HG03025 (cell line): ENCODE measurements around the gene RB1.
"Not testable (repeated sequence)": the region's sequence is repeated elsewhere in the genome, so short reads cannot be mapped to it uniquely, and the experiment has no call there.

Experiments
- ATAC-seq: cut with Tn5 transposase; IDR thresholded peaks from one replicate; pipeline ENCODE4 v1.9.1; 2021; ENCODE audit warnings: mild to moderate bottlenecking, moderate library complexity; ENCODE audit not compliant: unreplicated experiment, low FRiP score

RB1 gene

DNA sequence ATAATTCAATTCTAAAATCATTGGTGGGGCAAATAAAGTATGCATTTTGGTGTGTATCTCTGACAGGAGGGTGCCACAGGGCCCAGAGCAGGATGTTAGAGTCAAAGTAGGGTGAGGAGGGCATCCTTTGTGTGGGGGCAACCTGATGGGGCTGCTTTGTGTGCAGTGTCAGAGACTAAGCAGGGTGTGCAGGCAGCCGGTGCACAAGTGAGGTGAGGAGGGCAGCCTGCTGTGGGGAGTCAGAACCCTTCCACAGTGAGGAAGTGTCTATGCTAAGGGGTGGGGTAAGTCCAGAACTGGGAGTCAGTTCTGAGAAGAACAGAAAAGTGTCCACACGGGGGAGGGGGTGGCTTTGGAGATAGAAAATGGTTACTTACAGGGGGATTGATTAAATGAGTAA, 40.7 kb downstream of the RB1 start:
- ATAC-seq, result no peak

DNA sequence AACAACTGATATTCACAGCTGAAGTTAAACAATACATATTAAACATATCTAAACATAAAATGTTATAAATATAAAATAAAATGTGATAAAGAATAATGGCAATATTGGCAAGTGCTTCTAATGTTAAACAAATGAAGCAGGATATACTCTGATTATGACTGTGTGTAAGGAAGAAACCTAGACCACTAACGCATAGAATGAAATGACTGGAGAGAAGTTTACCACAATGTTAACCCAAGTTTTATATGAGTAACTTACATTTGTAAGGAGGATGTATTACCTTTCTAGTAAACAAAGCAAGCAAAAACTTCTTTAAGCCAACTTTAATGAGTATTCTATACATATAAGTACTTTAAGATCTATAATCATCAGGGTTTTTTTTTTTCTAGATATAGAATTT, 43.0 kb downstream of the RB1 start:
- ATAC-seq, result no peak

DNA sequence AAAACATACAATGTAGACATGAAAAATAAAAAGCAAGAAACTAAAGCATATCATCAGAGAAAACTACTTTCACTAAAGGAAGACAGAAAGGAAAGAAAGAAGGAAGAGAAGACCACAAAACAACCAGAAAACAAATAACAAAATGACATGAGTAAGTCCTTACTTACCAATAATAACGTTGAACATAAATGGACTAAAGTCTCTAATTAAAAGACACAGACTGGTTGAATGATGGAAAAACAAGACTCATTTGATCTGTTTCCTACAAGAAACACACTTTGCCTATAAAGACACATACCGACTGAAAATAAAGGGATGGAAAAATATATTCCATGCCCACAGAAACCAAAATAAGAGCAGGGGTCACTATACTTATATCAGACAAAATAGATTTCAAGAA, 46.0 kb downstream of the RB1 start:
- no peak for ATAC-seq

DNA sequence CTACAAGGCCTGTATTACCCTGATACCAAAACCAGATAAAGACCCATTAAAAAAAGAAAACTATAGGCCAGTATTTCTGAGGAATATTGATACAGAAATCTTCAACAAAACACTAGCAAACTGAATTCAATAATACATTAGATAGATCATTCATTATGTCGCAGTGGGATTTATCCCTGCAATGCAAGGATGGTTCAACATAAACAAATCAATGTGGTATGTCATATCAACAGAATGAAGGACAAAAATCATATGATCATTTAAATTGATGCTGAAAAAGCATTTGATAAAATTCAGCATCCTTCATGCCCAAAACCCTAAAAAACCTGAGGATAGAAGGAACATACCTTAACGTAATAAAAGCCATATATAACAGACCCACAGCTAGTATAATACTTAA, 50.0 kb downstream of the RB1 start:
- ATAC-seq, result no peak

DNA sequence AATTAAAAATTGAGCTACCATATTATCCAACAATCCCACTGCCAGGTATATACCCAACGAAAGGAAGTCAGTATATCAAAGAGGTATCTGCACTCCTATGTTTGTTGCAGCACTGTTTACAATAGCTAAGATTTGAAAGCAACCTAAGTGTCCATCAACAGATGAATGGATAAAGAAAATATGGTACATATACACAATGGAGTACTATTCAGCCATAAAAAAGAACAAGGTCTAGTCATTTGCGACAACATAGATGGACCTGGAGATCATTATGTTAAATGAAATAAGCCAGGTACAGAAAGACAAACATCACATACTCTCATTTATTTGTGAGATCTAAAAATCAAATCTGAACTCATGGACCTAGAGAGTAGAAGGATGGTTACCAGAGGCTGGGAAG, 52.0 kb downstream of the RB1 start:
- not testable (repeated sequence) for ATAC-seq

DNA sequence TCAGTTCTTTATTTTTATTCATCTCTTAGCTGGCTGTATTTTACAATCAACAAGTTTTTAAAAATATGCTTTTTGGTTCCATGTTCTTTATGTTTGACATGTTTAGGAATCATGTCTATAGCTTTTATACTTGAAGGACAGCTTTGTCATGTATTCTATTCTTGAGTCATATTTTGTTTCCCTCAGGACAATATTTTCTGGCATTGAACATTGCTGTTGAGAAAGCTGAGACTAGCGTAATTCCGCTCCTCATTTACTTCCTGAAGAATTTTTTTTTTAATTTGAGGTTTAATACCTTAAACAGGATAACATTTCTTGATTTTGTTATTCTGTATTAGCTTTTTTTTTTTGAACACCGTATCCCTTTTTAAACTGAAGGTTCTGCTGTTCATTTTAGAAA, 53.2 kb downstream of the RB1 start:
- no peak for ATAC-seq

DNA sequence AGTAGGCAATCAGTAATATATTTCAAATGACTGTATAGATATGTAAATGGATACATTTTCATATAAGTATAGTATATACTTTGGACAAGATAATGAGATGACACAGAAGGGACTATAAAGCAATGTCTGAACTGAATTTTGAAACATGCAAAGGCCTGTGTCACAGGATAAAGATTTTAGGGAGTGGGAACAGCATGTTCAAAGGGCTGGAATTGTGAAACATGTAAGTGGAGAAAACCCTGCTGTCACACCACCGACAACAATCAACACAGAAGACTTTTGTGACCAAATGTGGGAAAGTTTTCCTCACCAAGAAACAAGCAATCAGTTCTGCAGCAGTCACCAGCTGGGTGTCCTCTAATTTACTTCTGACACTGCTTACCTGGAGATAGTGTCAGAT, 66.4 kb downstream of the RB1 start:
- ATAC-seq, result no peak

DNA sequence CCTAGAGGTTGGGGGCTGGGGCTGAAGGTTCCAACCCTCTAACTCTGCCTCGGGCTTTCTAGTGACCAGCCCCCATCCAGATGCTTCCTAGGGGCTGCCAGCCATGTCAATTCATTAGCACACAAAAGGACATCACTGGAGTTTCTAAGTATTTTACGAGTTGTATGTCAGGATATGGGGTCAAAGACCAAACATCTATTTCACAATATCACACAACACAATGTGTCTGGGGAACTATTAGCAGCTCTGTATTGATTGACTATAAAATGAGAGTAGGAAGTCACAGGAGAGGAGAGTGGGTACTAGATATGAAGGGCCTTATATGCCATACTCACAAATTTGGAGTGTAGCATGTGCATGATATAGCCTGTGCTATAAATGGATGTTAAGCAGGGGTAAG, 67.3 kb downstream of the RB1 start:
- ATAC-seq, result no peak

DNA sequence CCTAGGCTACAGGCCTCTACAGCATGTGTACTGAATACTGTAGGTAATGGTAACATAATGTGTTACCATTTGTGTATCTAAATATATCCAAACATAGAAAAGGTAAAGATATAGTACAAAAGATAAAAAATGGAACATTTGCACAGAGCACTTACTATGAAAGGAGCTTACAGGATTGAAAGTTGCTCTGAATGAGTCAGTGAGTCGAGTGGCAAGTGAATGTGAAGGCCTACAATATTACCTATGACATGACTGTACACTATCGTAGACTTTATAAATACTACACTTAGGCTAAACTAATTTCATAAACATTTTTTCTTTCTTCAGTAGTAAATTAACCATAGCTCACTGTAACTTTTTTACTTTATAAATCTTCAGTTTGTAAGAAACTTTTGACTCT, 74.3 kb downstream of the RB1 start:
- ATAC-seq, result no peak

DNA sequence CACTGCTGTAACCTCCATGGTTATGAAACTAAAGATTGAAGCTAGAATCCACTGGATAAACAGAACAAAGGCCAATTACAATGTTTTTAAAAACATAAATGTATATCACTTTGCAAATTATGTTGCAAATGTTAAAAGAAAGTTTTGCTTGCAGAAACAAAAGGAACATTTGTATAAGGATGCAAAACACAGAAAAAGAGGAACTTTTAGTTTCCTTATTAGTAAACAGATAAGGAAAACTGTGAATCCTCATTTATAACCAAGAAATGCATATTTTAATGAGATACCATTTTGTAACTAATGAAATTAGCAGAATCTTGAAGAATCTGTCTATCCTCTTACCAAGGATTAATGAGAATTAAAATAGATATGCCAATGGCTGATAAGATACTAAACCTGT, 77.0 kb downstream of the RB1 start:
- no peak for ATAC-seq

DNA sequence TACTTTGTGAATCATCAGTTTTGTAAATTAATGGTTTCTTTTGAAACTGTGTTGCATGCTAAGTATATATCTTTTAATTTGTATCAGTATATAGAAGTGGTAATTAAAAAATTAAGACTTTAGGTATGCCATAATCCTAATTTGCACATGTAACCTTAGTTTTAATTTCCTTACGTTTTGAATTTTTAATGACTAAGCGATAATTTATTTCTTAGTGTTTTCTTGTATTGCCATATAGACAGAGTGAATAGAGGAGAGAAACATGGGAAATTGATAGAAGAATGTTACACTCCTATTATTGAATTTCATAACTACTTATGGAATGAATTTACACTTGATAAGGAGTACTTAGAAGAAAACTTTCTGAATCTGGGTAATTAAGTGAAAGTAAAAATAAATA, 79.8 kb downstream of the RB1 start:
- ATAC-seq, result no peak

DNA sequence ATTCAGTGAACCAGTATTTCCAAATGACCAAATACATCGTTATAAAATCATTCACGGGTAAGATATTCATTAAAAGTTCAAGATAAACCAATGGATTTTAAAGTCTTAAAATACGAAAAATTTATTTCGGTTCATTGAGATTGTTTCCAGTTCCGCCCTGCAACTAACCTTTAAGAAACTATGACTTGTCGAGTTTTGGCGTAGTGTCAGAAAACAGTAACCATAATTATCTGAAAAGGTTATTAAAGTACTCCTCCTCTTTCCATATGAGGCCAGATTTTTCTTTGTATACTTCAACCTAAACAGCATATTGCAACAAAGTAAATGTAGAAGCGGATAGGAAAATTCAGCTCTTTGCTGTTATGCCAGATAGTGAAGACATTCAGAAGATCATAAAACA, 83.3 kb downstream of the RB1 start:
- no peak for ATAC-seq

DNA sequence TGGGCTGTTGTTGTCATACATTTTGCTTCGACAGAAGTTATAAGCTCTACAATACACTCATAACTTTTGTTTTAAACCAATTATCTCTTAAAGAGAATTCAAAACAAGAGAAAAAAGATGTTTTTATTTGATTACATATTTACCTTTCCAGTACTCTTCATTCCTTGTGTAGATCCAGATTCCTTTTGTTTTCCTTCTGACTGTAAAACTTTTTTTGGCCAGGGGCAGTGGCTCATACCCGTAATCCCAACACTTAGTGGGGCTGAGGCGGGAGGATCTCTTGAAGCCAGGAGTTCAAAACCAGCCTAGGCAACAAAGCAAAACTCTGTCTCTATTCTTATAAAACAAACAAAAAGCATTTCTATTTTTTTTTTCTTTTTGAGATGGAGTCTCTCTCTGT, 87.7 kb downstream of the RB1 start:
- ATAC-seq, result no peak

DNA sequence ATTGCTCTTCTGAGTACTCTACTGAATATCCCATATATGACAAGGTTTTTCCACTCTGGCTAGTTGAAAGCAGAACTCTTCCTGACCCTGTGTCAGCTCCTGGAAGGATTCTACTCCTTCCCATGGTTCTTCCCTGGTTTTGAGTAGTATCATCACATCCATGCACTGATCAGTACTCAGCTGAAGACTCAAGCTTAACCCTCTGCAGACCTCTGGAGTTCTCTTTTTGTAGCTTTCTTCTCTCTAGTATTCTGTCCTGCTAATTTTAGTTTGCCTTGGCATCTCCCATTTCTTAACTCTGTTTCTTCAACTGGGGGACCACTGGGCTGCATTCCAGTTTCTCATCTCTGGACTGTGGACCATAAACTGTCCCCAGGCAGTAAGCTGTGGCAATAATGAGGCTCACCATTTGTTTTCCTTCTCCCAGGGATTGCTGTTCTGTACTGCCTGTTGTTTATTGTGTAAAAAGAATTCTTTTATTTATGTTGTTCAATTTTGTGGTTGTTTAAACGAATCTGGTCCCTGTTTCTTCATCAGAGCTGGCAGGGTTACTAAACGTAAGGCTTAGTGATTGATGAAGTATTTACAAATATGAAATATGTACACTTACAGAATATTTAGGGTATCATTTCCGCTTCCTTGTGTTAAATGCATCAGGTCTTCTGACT, 89.6 kb downstream of the RB1 start:
- no peak for ATAC-seq

DNA sequence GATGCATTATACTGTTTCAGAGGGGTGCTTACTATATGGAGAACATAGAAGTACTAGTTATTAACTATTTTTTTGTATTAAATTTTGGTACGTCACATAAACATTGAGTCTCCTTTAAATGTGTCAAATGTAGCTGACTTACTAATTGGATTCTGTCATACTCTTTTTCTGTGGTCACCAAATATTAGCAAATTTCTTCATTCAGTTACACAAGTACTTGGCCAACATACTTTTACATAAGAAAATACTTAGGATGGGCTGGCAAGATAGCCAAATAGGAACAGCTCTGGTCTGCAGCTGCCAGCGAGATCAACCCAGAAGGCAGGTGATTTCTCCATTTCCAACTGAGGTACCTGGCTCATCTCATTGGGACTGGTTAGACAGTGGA, 90.1 kb downstream of the RB1 start:
- ATAC-seq, result no peak

DNA sequence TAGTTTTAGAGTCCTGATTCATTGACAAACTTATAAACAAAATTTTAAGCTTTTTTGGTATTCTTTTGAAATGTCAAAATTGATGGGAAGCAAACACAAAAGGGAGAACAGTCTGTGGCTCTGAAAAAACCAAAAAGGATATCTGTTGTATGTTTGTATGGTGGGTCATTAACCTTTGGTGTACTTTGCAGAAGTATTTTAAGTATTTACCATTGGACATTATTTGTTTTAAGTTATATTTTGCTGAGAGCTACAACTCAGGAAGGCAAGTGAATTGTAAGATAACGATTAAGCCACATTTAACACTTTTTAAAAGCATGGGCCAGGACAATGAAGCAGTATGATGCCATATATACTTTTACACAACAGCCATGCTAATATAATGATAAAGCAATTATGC, 94.2 kb downstream of the RB1 start:
- no peak for ATAC-seq

DNA sequence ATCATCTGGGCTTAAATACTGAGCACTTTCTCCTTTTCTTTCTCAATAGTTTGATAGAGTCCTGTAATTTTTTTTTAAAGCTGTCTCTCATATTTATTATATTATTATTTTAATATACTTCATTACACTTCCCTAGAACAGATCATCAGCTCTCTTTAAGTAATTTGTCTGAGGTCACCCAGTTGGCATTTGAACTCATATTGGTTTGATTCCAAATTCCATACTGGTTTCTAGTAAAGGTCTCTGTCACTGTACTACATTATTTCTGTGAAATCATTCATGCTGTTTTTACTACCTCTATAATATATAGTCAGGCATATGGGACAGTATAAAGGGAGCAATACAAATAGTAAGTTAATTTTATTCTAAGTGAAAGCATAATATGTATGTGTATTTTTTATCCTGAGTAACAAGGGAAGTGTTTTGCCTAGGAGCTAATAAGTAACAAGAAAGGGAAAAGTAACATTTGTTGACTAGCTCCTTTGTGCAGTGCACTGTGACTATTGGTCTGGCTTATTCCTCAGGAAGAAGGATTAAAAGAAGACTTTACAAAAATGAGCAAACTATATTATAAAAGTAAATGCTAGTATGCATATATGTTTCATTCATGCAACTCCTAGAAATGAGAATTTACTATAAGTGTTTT, 95.0 kb downstream of the RB1 start:
- ATAC-seq, result no peak

DNA sequence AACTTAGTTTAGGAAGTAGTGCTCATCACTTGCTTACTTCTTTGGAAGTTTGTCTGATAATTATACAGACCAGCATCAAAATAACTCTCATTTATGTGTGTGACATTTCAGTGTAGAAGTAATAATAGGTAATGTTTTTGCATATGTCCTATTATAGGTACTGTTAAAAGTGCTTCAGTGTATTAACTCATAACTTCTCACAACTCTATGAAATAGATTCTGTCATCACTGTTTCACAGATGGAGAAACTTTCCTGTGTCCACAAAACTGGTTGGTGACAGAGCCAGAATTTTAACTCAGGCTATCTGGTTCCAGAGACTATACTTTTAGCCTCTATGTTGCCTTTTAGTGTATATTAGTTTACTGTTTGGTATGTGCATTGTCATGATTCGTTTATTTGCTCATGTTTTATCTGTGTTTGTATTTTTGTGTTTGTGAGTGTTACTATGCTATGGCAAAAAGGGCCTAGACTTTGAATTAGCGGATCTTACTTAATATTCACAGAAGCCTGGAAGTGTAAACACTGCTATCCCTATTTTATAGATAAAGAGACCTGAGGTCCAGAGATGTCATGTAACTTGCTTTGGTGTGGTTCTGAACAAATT, 96.6 kb downstream of the RB1 start:
- ATAC-seq, result no peak

DNA sequence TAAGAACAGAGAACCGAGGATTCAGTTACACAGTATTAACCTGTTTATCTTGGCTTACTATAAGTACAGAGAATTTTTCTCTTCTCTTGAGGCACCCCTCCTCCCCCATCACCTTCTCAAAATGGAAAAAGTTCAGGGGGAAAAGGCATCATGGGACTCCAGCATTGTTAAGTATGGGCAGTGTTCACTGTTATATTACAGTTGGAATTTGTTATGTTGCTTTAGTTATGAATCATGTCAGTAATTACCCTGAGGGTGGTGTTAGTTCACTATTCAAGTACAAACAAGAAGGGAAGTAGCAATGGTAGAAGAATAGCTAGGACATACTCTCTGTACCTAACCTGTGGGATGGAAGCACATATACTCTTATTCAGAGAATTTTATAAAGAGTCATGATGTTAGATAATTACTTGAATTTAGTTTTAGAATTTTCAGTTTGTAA, 97.3 kb downstream of the RB1 start:
- no peak for ATAC-seq

DNA sequence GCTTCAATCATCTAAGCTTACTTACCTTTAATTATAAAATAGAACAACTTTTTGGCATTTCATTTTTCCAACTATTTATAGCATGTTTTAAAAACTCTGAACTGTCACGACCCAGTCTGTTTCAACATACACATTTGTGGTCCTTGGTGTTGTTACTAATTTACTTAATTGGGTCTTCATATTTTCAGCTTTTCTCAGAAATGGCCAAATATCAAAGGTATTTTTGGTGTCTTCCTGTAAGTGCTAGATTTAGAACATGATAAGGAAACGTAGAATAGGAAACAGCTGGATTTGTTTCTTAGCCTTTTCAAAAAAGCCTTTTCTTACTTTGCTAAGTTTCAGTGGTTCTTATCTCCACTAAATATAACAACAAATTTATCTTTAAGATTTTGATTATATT, 97.9 kb downstream of the RB1 start:
- no peak for ATAC-seq

DNA sequence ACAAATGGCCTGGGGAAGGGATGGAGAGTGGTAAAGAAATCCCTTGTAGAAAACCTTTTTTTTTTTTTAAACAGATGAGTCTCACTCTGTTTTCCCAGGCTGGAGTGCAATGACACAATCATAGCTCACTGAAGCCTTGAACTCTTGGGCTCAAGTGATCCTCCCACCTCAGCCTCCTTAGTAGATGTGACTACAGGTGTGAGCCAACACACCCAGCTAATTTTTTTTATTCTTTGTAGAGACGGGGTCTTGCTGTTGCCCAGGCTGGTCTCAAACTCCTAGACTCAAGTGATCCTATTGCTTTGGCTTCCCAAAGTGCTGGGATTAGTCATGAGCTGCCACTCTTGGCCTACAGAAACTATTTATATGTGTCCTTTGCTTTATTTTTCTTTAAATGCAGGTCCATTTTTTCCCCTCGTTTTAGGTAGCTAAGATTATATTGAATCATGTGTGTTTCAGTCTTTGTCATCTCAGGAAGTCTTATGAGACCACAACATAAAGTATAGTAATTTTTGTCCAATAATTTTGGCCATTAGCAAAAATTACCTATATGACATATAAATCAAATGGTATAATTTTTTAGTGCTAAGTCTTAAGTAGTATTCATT, 98.9 kb downstream of the RB1 start:
- no peak for ATAC-seq

DNA sequence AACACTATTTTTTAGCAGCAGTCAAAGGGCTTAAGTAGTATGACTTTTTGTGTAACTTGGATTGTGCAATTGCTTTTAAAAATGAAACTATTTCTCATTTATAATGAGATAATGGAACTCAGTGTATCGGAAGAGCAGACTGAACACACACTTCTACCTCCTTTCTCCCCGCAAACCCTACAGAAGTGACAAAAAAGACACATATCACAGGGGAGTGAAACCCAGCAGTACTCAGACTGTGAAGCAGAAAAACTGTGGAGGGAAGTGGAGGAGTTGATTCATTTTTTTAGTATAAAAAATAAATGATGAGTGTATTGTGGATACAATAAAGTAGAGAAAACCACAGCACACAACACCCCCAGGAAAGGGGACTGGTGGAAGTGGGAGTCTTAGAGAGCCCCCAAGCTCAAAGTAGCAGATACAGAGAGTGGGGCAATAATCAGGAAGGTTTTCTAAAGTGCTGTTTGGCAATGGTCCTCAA, 99.6 kb downstream of the RB1 start:
- no peak for ATAC-seq
